H1 (cell line): ENCODE data around the gene C1QTNF1.

Experiments used
- BACH1 ChIP-seq: IDR thresholded peaks from 2 replicates; pipeline ENCODE4 v1.6.1; 2012; ENCODE audit warnings: low read length, improper control_type of control experiment
- CBX5 ChIP-seq: fragments of 300-800, 300-1000 bp; sonication (generic); IDR thresholded peaks from 2 replicates; pipeline ENCODE4 v1.7.1; 2016; ENCODE audit warnings: antibody characterized with exemption, low read length, low read depth
- CHD2 ChIP-seq: IDR thresholded peaks from 2 replicates; pipeline ENCODE4 v1.6.1; 2012; ENCODE audit warnings: low read length, improper control_type of control experiment
- CTCF ChIP-seq, 3 experiments: IDR thresholded peaks; 1 replicate in 2 of 3; 2 replicates in 1 of 3; pipeline versions ENCODE4 v1.5.1 to v1.6.1; 2011; ENCODE audit warnings: low read length in 3 of 3, mild to moderate bottlenecking in 3 of 3, inconsistent platforms in 2 of 3, low read depth in 1 of 3, moderate library complexity in 1 of 3; ENCODE audit not compliant: insufficient read depth in 1 of 3; ENCODE audit errors: control extremely low read depth in 1 of 3
- FOSL1 ChIP-seq: IDR thresholded peaks from 2 replicates; pipeline ENCODE4 v1.6.1; 2011; ENCODE audit warnings: mild to moderate bottlenecking, low read depth, low read length, moderate library complexity; ENCODE audit not compliant: insufficient read depth
- HDAC2 ChIP-seq, 2 experiments: fragments of 300-600 bp in 1 of 2; sonication (generic) in 1 of 2; IDR thresholded peaks; 2 replicates each; pipeline ENCODE4 v1.6.1; 2011 to 2012; ENCODE audit warnings: low read depth in 2 of 2, low read length in 2 of 2, mild to moderate bottlenecking in 2 of 2, moderate library complexity in 2 of 2, borderline replicate concordance in 1 of 2, inconsistent platforms in 1 of 2
- MAX ChIP-seq: IDR thresholded peaks from 2 replicates; pipeline ENCODE4 v1.6.1; 2012; ENCODE audit warnings: inconsistent platforms
- PHF8 ChIP-seq: fragments of 200-600 bp; sonication (generic); conservative IDR thresholded peaks from 2 replicates; pipeline ENCODE4 v1.7.1; 2012; ENCODE audit warnings: low read depth, mild to moderate bottlenecking, inconsistent platforms, low read length, moderate library complexity
- POLR2A ChIP-seq, 2 experiments: IDR thresholded peaks; 1 replicate in 1 of 2; 2 replicates in 1 of 2; pipeline ENCODE4 v1.6.1; 2011; ENCODE audit warnings: low read depth in 2 of 2, low read length in 2 of 2, mild to moderate bottlenecking in 2 of 2; ENCODE audit errors: control extremely low read depth in 1 of 2
- POLR2AphosphoS5 ChIP-seq: IDR thresholded peaks from 2 replicates; pipeline ENCODE4 v1.6.1; 2011; ENCODE audit warnings: low read depth, low read length
- RAD21 ChIP-seq, 2 experiments: IDR thresholded peaks in 1 of 2; conservative IDR thresholded peaks in 1 of 2; 2 replicates each; pipeline ENCODE4 v1.6.1; 2011; ENCODE audit warnings: low read depth in 2 of 2, low read length in 2 of 2, improper control_type of control experiment in 1 of 2, inconsistent platforms in 1 of 2, mild to moderate bottlenecking in 1 of 2, moderate library complexity in 1 of 2
- SP1 ChIP-seq: IDR thresholded peaks from 2 replicates; pipeline ENCODE4 v1.6.1; 2011; ENCODE audit warnings: low read depth, low read length
- SUZ12 ChIP-seq: fragments of 200-600 bp; sonication (generic); IDR thresholded peaks from 2 replicates; pipeline ENCODE4 v1.6.1; 2012; ENCODE audit warnings: mild to moderate bottlenecking, inconsistent platforms, low read length, moderate library complexity, mixed read lengths

- TF ChIP-seq CTCF (IDR thresholded peaks at IDR 0.05; ENCODE audit: control extremely low read depth in 1 of 3, insufficient read depth in 1 of 3, low read depth in 1 of 3, low read length in 3 of 3) (no peak), POLR2A (IDR thresholded peaks at IDR 0.05; ENCODE audit: control extremely low read depth in 1 of 2, low read depth in 2 of 2, low read length in 2 of 2) (no peak), SUZ12 (no peak), HDAC2 (IDR thresholded peaks at IDR 0.05; ENCODE audit: borderline replicate concordance in 1 of 2, low read depth in 2 of 2, low read length in 2 of 2) (no peak), RAD21 (IDR thresholded peaks at IDR 0.05 in 1 of 2, conservative IDR thresholded peaks at IDR 0.05 in 1 of 2; ENCODE audit: low read depth in 2 of 2, low read length in 2 of 2) (no peak), MAX (no peak), FOSL1 (no peak), CHD2 (no peak), POLR2AphosphoS5 (no peak), CBX5 (no peak), SP1 (no peak), BACH1 (no peak), PHF8 (no peak)
Measured at GRCh38 chr17:78981010-78981888, 42.7 kb upstream of the C1QTNF1 start.
